HEK293 (cell line): ENCODE data around the gene NDRG4.

Source experiments
- GLIS1 ChIP-seq: fragments of 450-650 bp; formaldehyde crosslinking; IDR thresholded peaks from 2 replicates; pipeline ENCODE4 v1.5.1; 2016; ENCODE audit warnings: missing biosample characterization, missing genetic modification characterization
- IKZF3 ChIP-seq: fragments of 450-650 bp; IDR thresholded peaks from 2 replicates; pipeline ENCODE4 v1.5.0; 2018; ENCODE audit warnings: missing biosample characterization, mild to moderate bottlenecking, missing genetic modification characterization, moderate library complexity
- KLF17 ChIP-seq: fragments of 450-650 bp; formaldehyde crosslinking; IDR thresholded peaks from 2 replicates; pipeline ENCODE4 v1.5.1; 2016; ENCODE audit warnings: missing biosample characterization, missing genetic modification characterization
- PRDM10 ChIP-seq: fragments of 450-650 bp; formaldehyde crosslinking; IDR thresholded peaks from 2 replicates; pipeline ENCODE4 v1.5.1; 2016; ENCODE audit warnings: missing biosample characterization, missing genetic modification characterization
- REST ChIP-seq: fragments of 450-650 bp; formaldehyde crosslinking; IDR thresholded peaks from 2 replicates; pipeline ENCODE4 v1.5.1; 2016; ENCODE audit warnings: missing biosample characterization, missing genetic modification characterization
- SALL2 ChIP-seq: fragments of 450-650 bp; formaldehyde crosslinking; IDR thresholded peaks from 2 replicates; pipeline ENCODE4 v1.5.0; 2017; ENCODE audit warnings: missing biosample characterization, mild to moderate bottlenecking, missing genetic modification characterization, borderline replicate concordance
- ZBTB17 ChIP-seq: fragments of 450-650 bp; formaldehyde crosslinking; IDR thresholded peaks from 2 replicates; pipeline ENCODE4 v1.5.1; 2016; ENCODE audit warnings: missing biosample characterization, missing genetic modification characterization
- ZBTB49 ChIP-seq: fragments of 450-650 bp; formaldehyde crosslinking; IDR thresholded peaks from 2 replicates; pipeline ENCODE4 v1.5.1; 2016; ENCODE audit warnings: missing biosample characterization, missing genetic modification characterization, low read depth
- ZEB2 ChIP-seq: fragments of 450-650 bp; formaldehyde crosslinking; IDR thresholded peaks from 2 replicates; pipeline ENCODE4 v1.5.1; 2016; ENCODE audit warnings: missing biosample characterization, missing genetic modification characterization
- ZNF146 ChIP-seq: fragments of 450-650 bp; formaldehyde crosslinking; IDR thresholded peaks from 2 replicates; pipeline ENCODE4 v1.5.1; 2016; ENCODE audit warnings: missing biosample characterization, missing genetic modification characterization
- ZNF16 ChIP-seq: fragments of 450-650 bp; formaldehyde crosslinking; IDR thresholded peaks from 2 replicates; pipeline ENCODE4 v1.5.1; 2016; ENCODE audit warnings: low read depth, missing biosample characterization, missing genetic modification characterization
- ZNF184 ChIP-seq: fragments of 450-650 bp; IDR thresholded peaks from 2 replicates; pipeline ENCODE4 v1.5.1; 2018; ENCODE audit warnings: missing biosample characterization, mild to moderate bottlenecking, missing genetic modification characterization
- ZNF280D ChIP-seq: fragments of 450-650 bp; formaldehyde crosslinking; IDR thresholded peaks from 2 replicates; pipeline ENCODE4 v1.5.1; 2016; ENCODE audit warnings: missing biosample characterization, missing genetic modification characterization
- ZNF341 ChIP-seq: fragments of 450-650 bp; formaldehyde crosslinking; IDR thresholded peaks from 2 replicates; pipeline ENCODE4; 2016; ENCODE audit warnings: low read depth, missing biosample characterization, missing genetic modification characterization
- ZNF391 ChIP-seq: fragments of 450-650 bp; formaldehyde crosslinking; IDR thresholded peaks from 2 replicates; pipeline ENCODE4 v1.5.1; 2016; ENCODE audit warnings: low read depth, missing biosample characterization, missing genetic modification characterization, borderline replicate concordance
- ZNF423 ChIP-seq: fragments of 450-650 bp; formaldehyde crosslinking; IDR thresholded peaks from 2 replicates; pipeline ENCODE4 v1.5.1; 2016; ENCODE audit warnings: missing biosample characterization, missing genetic modification characterization
- ZNF571 ChIP-seq: fragments of 450-650 bp; formaldehyde crosslinking; IDR thresholded peaks from 2 replicates; pipeline ENCODE4 v1.5.0; 2017; ENCODE audit warnings: missing biosample characterization, missing genetic modification characterization
- ZNF626 ChIP-seq: fragments of 450-650 bp; sonication (Bioruptor Pico); formaldehyde crosslinking; IDR thresholded peaks from 2 replicates; pipeline ENCODE4 v1.5.1; 2018; ENCODE audit warnings: missing biosample characterization, missing genetic modification characterization, inconsistent platforms
- ZNF660 ChIP-seq: fragments of 450-650 bp; IDR thresholded peaks from 2 replicates; pipeline ENCODE4 v1.5.1; 2018; ENCODE audit warnings: missing biosample characterization, mild to moderate bottlenecking, missing genetic modification characterization
- ZNF747 ChIP-seq: fragments of 450-650 bp; formaldehyde crosslinking; IDR thresholded peaks from 2 replicates; pipeline ENCODE4 v1.5.1; 2016; ENCODE audit warnings: missing biosample characterization, missing genetic modification characterization
- ZNF768 ChIP-seq: fragments of 450-650 bp; formaldehyde crosslinking; IDR thresholded peaks from 2 replicates; pipeline ENCODE4 v1.5.1; 2018; ENCODE audit warnings: missing biosample characterization, mild to moderate bottlenecking, missing genetic modification characterization
- TF ChIP-seq, protein P1 (sequence below): fragments of 450-650 bp; formaldehyde crosslinking; IDR thresholded peaks from 2 replicates; pipeline ENCODE4 v1.5.1; 2016; ENCODE audit warnings: missing biosample characterization, missing genetic modification characterization

The NDRG4 gene

GRCh38 chr16:58501242-58502131 is 1.5 kb downstream of the NDRG4 start (continued):
- no peak for TF ChIP-seq ZNF391 (tag by site-specific recombination)
- no peak for TF ChIP-seq IKZF3 (tag by site-specific recombination)
- TF ChIP-seq REST (tag by site-specific recombination): no peak
- TF ChIP-seq GLIS1 (tag by site-specific recombination): peak; percentile 52; the same call in 1 of the 2 replicates
- TF ChIP-seq ZNF184 (tag by site-specific recombination): no peak
- TF ChIP-seq ZNF571 (tag by site-specific recombination): no peak
- TF ChIP-seq ZNF423: no peak
- peak; percentile 53; the same call in 1 of the 2 replicates for TF ChIP-seq ZBTB17 (tag by site-specific recombination)
- TF ChIP-seq KLF17 (tag by site-specific recombination): peak; percentile 79
- TF ChIP-seq ZEB2: peak; percentile 47
- TF ChIP-seq ZNF16 (tag by site-specific recombination): no peak
- no peak for TF ChIP-seq ZBTB49 (tag by site-specific recombination)
- no peak for TF ChIP-seq ZNF146
- 0 out of 2 replicates have a peak, but pooled peaks have one; percentile 15 for TF ChIP-seq PRDM10 (tag by site-specific recombination)
- TF ChIP-seq ZNF768 (tag by site-specific recombination): no peak
- no peak for TF ChIP-seq ZNF660 (tag by site-specific recombination)
- TF ChIP-seq ZNF280D (tag by site-specific recombination): no peak
- TF ChIP-seq ZNF626 (tag by site-specific recombination): no peak
- no peak for TF ChIP-seq ZNF341 (tag by site-specific recombination)
- no peak for TF ChIP-seq SALL2 (tag by site-specific recombination)
- no peak for TF ChIP-seq ZNF747 (tag by site-specific recombination)
- TF ChIP-seq, protein P1, sequence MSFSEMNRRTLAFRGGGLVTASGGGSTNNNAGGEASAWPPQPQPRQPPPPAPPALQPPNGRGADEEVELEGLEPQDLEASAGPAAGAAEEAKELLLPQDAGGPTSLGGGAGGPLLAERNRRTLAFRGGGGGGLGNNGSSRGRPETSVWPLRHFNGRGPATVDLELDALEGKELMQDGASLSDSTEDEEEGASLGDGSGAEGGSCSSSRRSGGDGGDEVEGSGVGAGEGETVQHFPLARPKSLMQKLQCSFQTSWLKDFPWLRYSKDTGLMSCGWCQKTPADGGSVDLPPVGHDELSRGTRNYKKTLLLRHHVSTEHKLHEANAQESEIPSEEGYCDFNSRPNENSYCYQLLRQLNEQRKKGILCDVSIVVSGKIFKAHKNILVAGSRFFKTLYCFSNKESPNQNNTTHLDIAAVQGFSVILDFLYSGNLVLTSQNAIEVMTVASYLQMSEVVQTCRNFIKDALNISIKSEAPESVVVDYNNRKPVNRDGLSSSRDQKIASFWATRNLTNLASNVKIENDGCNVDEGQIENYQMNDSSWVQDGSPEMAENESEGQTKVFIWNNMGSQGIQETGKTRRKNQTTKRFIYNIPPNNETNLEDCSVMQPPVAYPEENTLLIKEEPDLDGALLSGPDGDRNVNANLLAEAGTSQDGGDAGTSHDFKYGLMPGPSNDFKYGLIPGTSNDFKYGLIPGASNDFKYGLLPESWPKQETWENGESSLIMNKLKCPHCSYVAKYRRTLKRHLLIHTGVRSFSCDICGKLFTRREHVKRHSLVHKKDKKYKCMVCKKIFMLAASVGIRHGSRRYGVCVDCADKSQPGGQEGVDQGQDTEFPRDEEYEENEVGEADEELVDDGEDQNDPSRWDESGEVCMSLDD (tag by site-specific recombination): no peak
